OCI-LY1 (cell line): Measurements from ENCODE around the gene GMNN.
"Not testable (repeated sequence)": the region's sequence is repeated elsewhere in the genome, so short reads cannot be mapped to it uniquely, and the experiment has no call there.

Experiments
- H2AFZ ChIP-seq: fragments of 200-600 bp; sonication (generic), shearing (Covaris generic); 2 replicates; pipeline ENCODE4 v1.6.0; 2014; ENCODE audit warnings: antibody characterized with exemption, mild to moderate bottlenecking, low read length
- H3F3A ChIP-seq: fragments of 200-600 bp; sonication (generic), shearing (Covaris generic); 2 replicates; pipeline ENCODE4 v1.6.0; 2014; ENCODE audit warnings: mild to moderate bottlenecking, antibody characterized with exemption, low read length, moderate library complexity; ENCODE audit not compliant: insufficient read depth
- H3K27ac ChIP-seq: fragments of 200-600 bp; sonication (generic); 2 replicates; pipeline ENCODE4 v1.5.1; 2014; ENCODE audit warnings: low read length, mixed run types, mild to moderate bottlenecking, low read depth; ENCODE audit not compliant: poor library complexity, severe bottlenecking
- H3K27me3 ChIP-seq: fragments of 200-600 bp; sonication (generic); 2 replicates; pipeline ENCODE4 v1.6.0; 2014; ENCODE audit warnings: antibody characterized with exemption, mild to moderate bottlenecking, low read length, moderate library complexity; ENCODE audit not compliant: insufficient read depth
- H3K36me3 ChIP-seq: fragments of 200-600 bp; sonication (generic); 2 replicates; pipeline ENCODE4 v1.6.1; 2014; ENCODE audit warnings: mild to moderate bottlenecking, antibody characterized with exemption, low read length, moderate library complexity, mixed read lengths; ENCODE audit not compliant: insufficient read depth
- H3K4me1 ChIP-seq: fragments of 200-600 bp; sonication (generic); 2 replicates; pipeline ENCODE4 v1.5.1; 2014; ENCODE audit warnings: mild to moderate bottlenecking, low read length, moderate library complexity; ENCODE audit not compliant: insufficient read depth, severe bottlenecking
- H3K4me2 ChIP-seq: fragments of 200-600 bp; sonication (generic), shearing (Covaris generic); 2 replicates; pipeline ENCODE4 v1.6.1; 2014; ENCODE audit warnings: low read length
- H3K4me3 ChIP-seq: fragments of 200-600 bp; sonication (generic); 2 replicates; pipeline ENCODE4 v1.5.1; 2014; ENCODE audit warnings: low read length, low read depth, mild to moderate bottlenecking, mixed read lengths; ENCODE audit not compliant: poor library complexity, severe bottlenecking
- H3K79me2 ChIP-seq: fragments of 200-600 bp; shearing (Covaris generic); 2 replicates; pipeline ENCODE4 v1.6.1; 2016; ENCODE audit warnings: mixed run types, low read length, mixed read lengths; ENCODE audit not compliant: insufficient read depth
- H3K9ac ChIP-seq: fragments of 200-600 bp; sonication (generic), shearing (Covaris generic); 2 replicates; pipeline ENCODE4 v1.6.1; 2014; ENCODE audit warnings: mild to moderate bottlenecking, low read length, mixed read lengths
- H3K9me2 ChIP-seq: fragments of 200-600 bp; sonication (generic), shearing (Covaris generic); 2 replicates; pipeline ENCODE4 v1.6.1; 2014; ENCODE audit warnings: low read depth, mild to moderate bottlenecking, low read length, mixed read lengths
- H3K9me3 ChIP-seq: fragments of 200-600 bp; shearing (Covaris generic); 2 replicates; pipeline ENCODE4 v1.6.1; 2014; ENCODE audit warnings: low read length, mixed read lengths
- H4K20me1 ChIP-seq: fragments of 200-600 bp; sonication (generic), shearing (Covaris generic); 2 replicates; pipeline ENCODE4 v1.6.0; 2016; ENCODE audit warnings: mild to moderate bottlenecking, low read length; ENCODE audit not compliant: insufficient read depth
- CTCF ChIP-seq: fragments of 200-600 bp; sonication (generic), shearing (Covaris generic); IDR thresholded peaks from 2 replicates; pipeline ENCODE4 v1.5.1; 2017; ENCODE audit warnings: mild to moderate bottlenecking, antibody characterized with exemption, low read length, moderate library complexity, mixed read lengths
- EZH2 ChIP-seq: fragments of 200-600 bp; sonication (generic), shearing (Covaris generic); IDR thresholded peaks from 2 replicates; pipeline ENCODE4 v1.8.0; 2017; ENCODE audit warnings: borderline replicate concordance, mixed run types, mild to moderate bottlenecking, antibody characterized with exemption, low read length, moderate library complexity, mixed read lengths

GMNN gene

DNA sequence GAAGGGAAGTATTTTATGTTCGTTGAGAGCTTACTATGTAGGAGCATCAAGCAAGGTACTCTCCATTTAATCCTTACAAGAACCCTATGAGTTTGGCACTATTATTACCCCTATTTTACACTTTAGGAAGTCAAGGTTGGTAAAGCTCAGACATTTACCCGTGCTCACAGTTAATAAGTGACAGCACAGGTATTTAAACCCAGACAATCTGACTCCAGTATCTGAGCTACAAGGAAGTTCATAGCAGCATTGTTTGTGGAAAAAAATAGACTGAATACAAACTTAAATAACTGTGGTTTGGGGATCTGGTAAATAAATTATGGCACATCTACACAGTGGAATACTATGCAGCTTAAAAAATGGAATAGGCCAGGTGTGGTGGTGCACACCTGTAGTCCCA lies 21.2 kb upstream of the GMNN start:
- Histone ChIP-seq H4K20me1 (no peaks in the 10 kb centered on the region), H3K79me2 (no peaks in the 10 kb centered on the region), H3F3A (no peaks in the 10 kb centered on the region), H3K9me2 (no peaks in the 10 kb centered on the region), H3K27me3 (no peaks in the 10 kb centered on the region; the same call in 1 of the 2 replicates), H3K9ac (no peak overlapping the region), H3K27ac (no peak overlapping the region), H3K4me2 (no peak overlapping the region), H3K4me1 (no peaks in the 10 kb centered on the region), H2AFZ (no peak overlapping the region), H3K36me3 (peaks cover 3% of the 10 kb centered on the region; the same call in 1 of the 2 replicates), H3K4me3 (no peak overlapping the region), H3K9me3 (peaks cover 28% of the 10 kb centered on the region)
- TF ChIP-seq CTCF = no peak
- no peak for TF ChIP-seq EZH2

DNA sequence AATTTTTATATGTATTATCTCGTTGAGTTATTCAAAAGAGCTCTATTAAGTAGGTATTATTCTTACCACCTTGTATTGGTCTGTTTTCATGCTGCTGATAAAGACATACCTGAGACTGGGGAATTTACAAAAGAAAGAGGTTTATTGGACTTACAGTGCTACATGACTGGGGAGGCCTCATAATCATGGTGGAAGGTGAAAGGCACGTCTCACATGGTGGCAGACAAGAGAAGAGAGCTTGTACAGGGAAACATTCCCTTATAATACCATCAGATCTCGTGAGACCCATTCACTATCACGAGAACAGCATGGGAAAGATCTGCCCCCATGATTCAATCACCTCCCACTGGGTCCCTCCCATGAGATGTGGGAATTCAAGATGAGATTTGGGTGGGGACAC lies 20.4 kb upstream of the GMNN start:
- not testable (repeated sequence) for H3F3A ChIP-seq, H3K79me2 ChIP-seq, H4K20me1 ChIP-seq, H3K4me3 ChIP-seq, H2AFZ ChIP-seq, H3K4me2 ChIP-seq, H3K36me3 ChIP-seq, H3K9ac ChIP-seq, H3K27ac ChIP-seq, H3K4me1 ChIP-seq, H3K27me3 ChIP-seq, H3K9me2 ChIP-seq
- peaks cover 28% of the 10 kb centered on the region for H3K9me3 ChIP-seq

- Histone ChIP-seq H2AFZ (no peak overlapping the region), H4K20me1 (no peaks in the 10 kb centered on the region), H3F3A (no peaks in the 10 kb centered on the region), H3K9me3 (peaks cover 27% of the 10 kb centered on the region), H3K27me3 (no peaks in the 10 kb centered on the region; the same call in 1 of the 2 replicates), H3K36me3 (peaks cover 3% of the 10 kb centered on the region; the same call in 1 of the 2 replicates), H3K9me2 (no peaks in the 10 kb centered on the region), H3K4me1 (no peaks in the 10 kb centered on the region), H3K79me2 (no peaks in the 10 kb centered on the region), H3K4me3 (no peak overlapping the region), H3K27ac (no peak overlapping the region), H3K9ac (no peak overlapping the region), H3K4me2 (no peak overlapping the region)
- TF ChIP-seq CTCF = no peak
- no peak for TF ChIP-seq EZH2
Observed at GRCh38 chr6:24755279-24755678, 19.5 kb upstream of the GMNN start.

GRCh38 chr6:24757611-24758010 lies 17.1 kb upstream of the GMNN start:
- Histone ChIP-seq H3K9me3 (peaks cover 14% of the 10 kb centered on the region; the same call in 1 of the 2 replicates), H2AFZ (peak overlapping the region; percentile 86; the same call in 1 of the 2 replicates), H3F3A (no peaks in the 10 kb centered on the region), H3K4me1 (peaks cover 9% of the 10 kb centered on the region), H3K4me2 (no peak overlapping the region), H3K9ac (no peak overlapping the region), H3K36me3 (no peaks in the 10 kb centered on the region), H4K20me1 (no peaks in the 10 kb centered on the region), H3K4me3 (no peak overlapping the region), H3K27ac (no peak overlapping the region), H3K27me3 (no peaks in the 10 kb centered on the region; the same call in 1 of the 2 replicates), H3K9me2 (no peaks in the 10 kb centered on the region), H3K79me2 (no peaks in the 10 kb centered on the region)
- TF ChIP-seq EZH2 (no peak), CTCF (no peak)
